ENCODE measurements around the gene EFCAB11.

DNA sequence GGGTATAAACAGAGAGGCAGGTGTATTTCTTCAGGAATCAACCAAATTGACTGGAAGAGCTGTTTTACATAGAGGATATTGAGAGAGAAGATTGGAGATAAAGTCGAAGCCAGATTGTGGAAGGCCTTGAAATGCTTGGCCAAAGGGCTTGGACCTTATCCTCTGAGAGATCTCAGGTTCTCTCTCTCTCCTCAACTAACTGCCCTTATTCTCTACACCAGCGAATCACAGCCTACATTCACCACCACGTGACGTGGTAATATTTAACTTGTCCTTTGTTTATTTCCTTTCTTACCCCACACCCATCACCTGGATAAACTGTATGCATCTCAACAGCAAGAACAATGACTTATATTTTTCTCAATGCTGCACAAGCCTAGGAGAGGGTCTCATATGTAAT is 207.4 kb downstream of the EFCAB11 start:
- TF ChIP-seq ZBTB7A (IDR thresholded peaks at IDR 0.05; ENCODE audit: low read depth) (no peak), CREB1 (IDR thresholded peaks at IDR 0.05; ENCODE audit: low read depth) (no peak), EP300 (IDR thresholded peaks at IDR 0.05; ENCODE audit: borderline replicate concordance) (no peak), YY1 (IDR thresholded peaks at IDR 0.05; ENCODE audit: low read depth) (no peak)
- TF ChIP-seq, protein P1, sequence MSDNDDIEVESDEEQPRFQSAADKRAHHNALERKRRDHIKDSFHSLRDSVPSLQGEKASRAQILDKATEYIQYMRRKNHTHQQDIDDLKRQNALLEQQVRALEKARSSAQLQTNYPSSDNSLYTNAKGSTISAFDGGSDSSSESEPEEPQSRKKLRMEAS (IDR thresholded peaks at IDR 0.05): no peak
- TF ChIP-seq, protein P2, sequence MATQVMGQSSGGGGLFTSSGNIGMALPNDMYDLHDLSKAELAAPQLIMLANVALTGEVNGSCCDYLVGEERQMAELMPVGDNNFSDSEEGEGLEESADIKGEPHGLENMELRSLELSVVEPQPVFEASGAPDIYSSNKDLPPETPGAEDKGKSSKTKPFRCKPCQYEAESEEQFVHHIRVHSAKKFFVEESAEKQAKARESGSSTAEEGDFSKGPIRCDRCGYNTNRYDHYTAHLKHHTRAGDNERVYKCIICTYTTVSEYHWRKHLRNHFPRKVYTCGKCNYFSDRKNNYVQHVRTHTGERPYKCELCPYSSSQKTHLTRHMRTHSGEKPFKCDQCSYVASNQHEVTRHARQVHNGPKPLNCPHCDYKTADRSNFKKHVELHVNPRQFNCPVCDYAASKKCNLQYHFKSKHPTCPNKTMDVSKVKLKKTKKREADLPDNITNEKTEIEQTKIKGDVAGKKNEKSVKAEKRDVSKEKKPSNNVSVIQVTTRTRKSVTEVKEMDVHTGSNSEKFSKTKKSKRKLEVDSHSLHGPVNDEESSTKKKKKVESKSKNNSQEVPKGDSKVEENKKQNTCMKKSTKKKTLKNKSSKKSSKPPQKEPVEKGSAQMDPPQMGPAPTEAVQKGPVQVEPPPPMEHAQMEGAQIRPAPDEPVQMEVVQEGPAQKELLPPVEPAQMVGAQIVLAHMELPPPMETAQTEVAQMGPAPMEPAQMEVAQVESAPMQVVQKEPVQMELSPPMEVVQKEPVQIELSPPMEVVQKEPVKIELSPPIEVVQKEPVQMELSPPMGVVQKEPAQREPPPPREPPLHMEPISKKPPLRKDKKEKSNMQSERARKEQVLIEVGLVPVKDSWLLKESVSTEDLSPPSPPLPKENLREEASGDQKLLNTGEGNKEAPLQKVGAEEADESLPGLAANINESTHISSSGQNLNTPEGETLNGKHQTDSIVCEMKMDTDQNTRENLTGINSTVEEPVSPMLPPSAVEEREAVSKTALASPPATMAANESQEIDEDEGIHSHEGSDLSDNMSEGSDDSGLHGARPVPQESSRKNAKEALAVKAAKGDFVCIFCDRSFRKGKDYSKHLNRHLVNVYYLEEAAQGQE (IDR thresholded peaks at IDR 0.05; ENCODE audit: low read depth): no peak
